Endodermal cell (in vitro differentiated cells): ENCODE measurements around the gene CNTNAP1. TPM values are rescaled to one million over a fixed set of nuclear protein-coding genes. Genes with fewer than 3 reads are reported as not detected.
"Not testable (repeated sequence)": the region's sequence is repeated elsewhere in the genome, so short reads cannot be mapped to it uniquely, and the experiment has no call there.

ENCODE experiments used
- DNase-seq: peaks from one replicate; pipeline ENCODE4 v3.0.0-alpha.2; 2017
- H3K27ac ChIP-seq: 2 replicates; pipeline ENCODE4 v1.5.1; 2013; ENCODE audit warnings: mild to moderate bottlenecking, low read depth, low read length, moderate library complexity
- H3K27me3 ChIP-seq: 2 replicates; pipeline ENCODE4 v1.6.1; 2013; ENCODE audit warnings: mild to moderate bottlenecking, low read length, moderate library complexity; ENCODE audit not compliant: insufficient read depth, control insufficient read depth, poor library complexity, severe bottlenecking
- H3K36me3 ChIP-seq: 2 replicates; pipeline ENCODE4 v1.7.0; 2013; ENCODE audit warnings: mild to moderate bottlenecking, low read length, moderate library complexity; ENCODE audit not compliant: control insufficient read depth, insufficient read depth
- H3K4me1 ChIP-seq: one replicate; pipeline ENCODE4 v1.7.0; 2013; ENCODE audit warnings: low read length; ENCODE audit not compliant: control insufficient read depth, insufficient read depth
- H3K4me3 ChIP-seq: 2 replicates; pipeline ENCODE4 v1.5.1; 2013; ENCODE audit warnings: mild to moderate bottlenecking, low read length, moderate library complexity
- H3K9ac ChIP-seq: 2 replicates; pipeline ENCODE4 v1.6.1; 2013; ENCODE audit warnings: mild to moderate bottlenecking, low read length, moderate library complexity; ENCODE audit not compliant: poor library complexity, severe bottlenecking; ENCODE audit errors: extremely low read depth
- H3K9me3 ChIP-seq: 2 replicates; pipeline ENCODE4 v1.6.1; 2013; ENCODE audit warnings: mild to moderate bottlenecking, low read length, moderate library complexity; ENCODE audit not compliant: control insufficient read depth
- H3K27ac Mint-ChIP-seq: 2 replicates; pipeline ENCODE4 v1.8.0; 2020; ENCODE audit warnings: mixed read lengths
- H3K27me3 Mint-ChIP-seq: 2 replicates; pipeline ENCODE4 v1.8.0; 2021; ENCODE audit warnings: mild to moderate bottlenecking, mixed read lengths; ENCODE audit not compliant: insufficient read depth
- H3K36me3 Mint-ChIP-seq: 2 replicates; pipeline ENCODE4 v1.8.0; 2020; ENCODE audit warnings: low read depth, mixed read lengths
- H3K4me1 Mint-ChIP-seq: 2 replicates; pipeline ENCODE4 v1.8.0; 2020; ENCODE audit warnings: mixed read lengths
- H3K4me3 Mint-ChIP-seq: 2 replicates; pipeline ENCODE4 v1.8.0; 2020; ENCODE audit warnings: mild to moderate bottlenecking, moderate library complexity, mixed read lengths
- H3K9me3 Mint-ChIP-seq: 2 replicates; pipeline ENCODE4 v1.8.0; 2020; ENCODE audit warnings: mild to moderate bottlenecking, mixed read lengths
- CTCF ChIP-seq: fragments of 200-600 bp; sonication (generic); conservative IDR thresholded peaks from 2 replicates; pipeline ENCODE4 v1.5.0; 2021; ENCODE audit warnings: antibody characterized with exemption, mild to moderate bottlenecking
- WGBS, 2 experiments: methylation state at CpG; one replicate each; pipeline versions ENCODE4 v1.1.5 to v1.1.7; 2013; ENCODE audit warnings: missing lambda C conversion rate in 2 of 2, mixed read lengths in 1 of 2; ENCODE audit not compliant: insufficient coverage in 1 of 2, insufficient read length in 1 of 2; 5-methylcytosine and 5-hydroxymethylcytosine counted together
- total RNA-seq, 2 donors: library from RNA; stranded (reverse); fragmentation: NEBNext Ultra II Directional in 1 of 2; extraction: Animal tissue kit (Norgen Biotek cat#: 25700) in 1 of 2; gene quantifications; 2 replicates in 1 of 2; 3 replicates in 1 of 2; pipeline ENCODE4 v1.2.1, GENCODE V29; 2021

The CNTNAP1 gene
- total RNA-seq, 2 donors from 2014 or later, result 9.9 to 18.9 TPM

GRCh38 chr17:42657824-42658588 is 24.3 kb upstream of the CNTNAP1 start:
- Histone ChIP-seq H3K27ac (no peak overlapping the region), H3K4me3 (no peak overlapping the region), H3K27me3 (no peaks in the 10 kb centered on the region), H3K36me3 (peaks cover 9% of the 10 kb centered on the region), H3K4me1 (peaks cover 6% of the 10 kb centered on the region), H3K9ac (no peak overlapping the region), H3K9me3 (no peaks in the 10 kb centered on the region)
- H3K9me3 Mint-ChIP-seq, result peaks cover 4% of the 10 kb centered on the region
- TF ChIP-seq CTCF, result no peak
- H3K4me1 Mint-ChIP-seq, result peaks cover 14% of the 10 kb centered on the region
- no peak for DNase-seq
- WGBS, 2 experiments, result 94 to 100% methylated on average over 4 to 8 of the region's 9 CpGs
- peaks cover 6% of the 10 kb centered on the region for H3K36me3 Mint-ChIP-seq
- peak overlapping the region; percentile 84 for H3K4me3 Mint-ChIP-seq
- peaks cover 3% of the 10 kb centered on the region for H3K27me3 Mint-ChIP-seq
- no peak overlapping the region for H3K27ac Mint-ChIP-seq

- Mint-ChIP-seq H3K27ac (peak within 1 kb of the TSS; percentile 77), H3K4me1 (peaks cover 6% of the 10 kb centered on the region)
- no peak for TF ChIP-seq CTCF
These were observed 23.0 kb upstream of the CNTNAP1 start, which contains the start of gene TUBG2 for GRCh38 chr17:42659079-42659931. TSS of gene TUBG2 (plus strand) at chr17:42659284. CDS start at chr17:42659504, 220 bp downstream.

GRCh38 chr17:42659932-42660274 is 22.4 kb upstream of the CNTNAP1 start:
- H3K9me3 Mint-ChIP-seq, DNase-seq, H3K27me3 ChIP-seq, H3K27me3 Mint-ChIP-seq, H3K27ac ChIP-seq, H3K9ac ChIP-seq, H3K4me1 Mint-ChIP-seq, H3K9me3 ChIP-seq, H3K4me1 ChIP-seq: not testable (repeated sequence)
- WGBS, 2 experiments, result 94% methylated on average over 1 of the region's 14 CpGs; no CpG with 5 or more reads in 1 of the 2 experiments
- Mint-ChIP-seq H3K36me3 (peaks cover 17% of the 10 kb centered on the region), H3K27ac (peak overlapping the region; percentile 77), H3K4me3 (peak overlapping the region; percentile 84)
- Histone ChIP-seq H3K4me3 (peak overlapping the region; percentile 86), H3K36me3 (peaks cover 17% of the 10 kb centered on the region)

More at GRCh38 chr17:42659079-42659931, 23.0 kb upstream of the CNTNAP1 start, which contains the start of gene TUBG2:
- peak; percentile 99 for DNase-seq
- Histone ChIP-seq H3K27ac (no peak within 1 kb of the TSS), H3K4me3 (peak within 1 kb of the TSS; percentile 86), H3K9ac (peak within 1 kb of the TSS; percentile 48), H3K36me3 (peaks cover 15% of the 10 kb centered on the region), H3K9me3 (no peaks in the 10 kb centered on the region), H3K4me1 (peaks cover 4% of the 10 kb centered on the region), H3K27me3 (no peaks in the 10 kb centered on the region)
- Mint-ChIP-seq H3K36me3 (peaks cover 15% of the 10 kb centered on the region), H3K27me3 (peaks cover 3% of the 10 kb centered on the region), H3K4me3 (peak within 1 kb of the TSS; percentile 84), H3K9me3 (peaks cover 4% of the 10 kb centered on the region)
- 1 to 3% methylated on average over 20 to 52 of the region's 59 CpGs for WGBS, 2 experiments
